ENCODE results near the gene SCFD2.

DNA sequence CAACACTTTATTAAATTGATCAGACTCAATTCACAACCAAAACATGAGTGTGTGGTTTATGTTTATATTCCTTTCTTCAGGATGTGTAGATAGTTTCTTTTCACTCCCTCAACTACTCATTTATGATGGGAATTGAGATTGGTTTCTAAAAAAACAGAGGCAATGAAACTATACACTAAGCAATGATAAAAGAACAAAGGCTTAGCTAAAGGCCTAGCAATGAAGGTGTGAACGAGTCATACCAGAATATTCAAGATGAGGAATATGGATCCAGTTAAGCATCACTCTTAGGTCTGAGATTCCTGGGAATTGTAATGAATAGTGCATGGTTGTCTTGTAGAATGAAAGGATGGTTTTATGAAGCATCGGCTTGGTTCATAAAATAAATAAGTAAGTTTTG lies 521.3 kb downstream of the SCFD2 start:
- TF ChIP-seq, protein P1, sequence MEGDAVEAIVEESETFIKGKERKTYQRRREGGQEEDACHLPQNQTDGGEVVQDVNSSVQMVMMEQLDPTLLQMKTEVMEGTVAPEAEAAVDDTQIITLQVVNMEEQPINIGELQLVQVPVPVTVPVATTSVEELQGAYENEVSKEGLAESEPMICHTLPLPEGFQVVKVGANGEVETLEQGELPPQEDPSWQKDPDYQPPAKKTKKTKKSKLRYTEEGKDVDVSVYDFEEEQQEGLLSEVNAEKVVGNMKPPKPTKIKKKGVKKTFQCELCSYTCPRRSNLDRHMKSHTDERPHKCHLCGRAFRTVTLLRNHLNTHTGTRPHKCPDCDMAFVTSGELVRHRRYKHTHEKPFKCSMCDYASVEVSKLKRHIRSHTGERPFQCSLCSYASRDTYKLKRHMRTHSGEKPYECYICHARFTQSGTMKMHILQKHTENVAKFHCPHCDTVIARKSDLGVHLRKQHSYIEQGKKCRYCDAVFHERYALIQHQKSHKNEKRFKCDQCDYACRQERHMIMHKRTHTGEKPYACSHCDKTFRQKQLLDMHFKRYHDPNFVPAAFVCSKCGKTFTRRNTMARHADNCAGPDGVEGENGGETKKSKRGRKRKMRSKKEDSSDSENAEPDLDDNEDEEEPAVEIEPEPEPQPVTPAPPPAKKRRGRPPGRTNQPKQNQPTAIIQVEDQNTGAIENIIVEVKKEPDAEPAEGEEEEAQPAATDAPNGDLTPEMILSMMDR (IDR thresholded peaks at IDR 0.05; ENCODE audit: low read length): no peak
- TF ChIP-seq EZH2 (IDR thresholded peaks at IDR 0.05; ENCODE audit: borderline replicate concordance, low read length): no peak
